HL-60/S4 treated with phorbol 12-myristate 13-acetate at 8.2 ng/mL for 4 days and 3 days (cell line): ENCODE results near the gene C13orf46.

Experiments used
- in situ Hi-C: fragments of 300-500 bp; cut with MboI; formaldehyde crosslinking; loops from 2 replicates; pipeline ENCODE4 v1.15.0; 2022; ENCODE audit warnings: low sequenced_read_pairs

Gene C13orf46

DNA sequence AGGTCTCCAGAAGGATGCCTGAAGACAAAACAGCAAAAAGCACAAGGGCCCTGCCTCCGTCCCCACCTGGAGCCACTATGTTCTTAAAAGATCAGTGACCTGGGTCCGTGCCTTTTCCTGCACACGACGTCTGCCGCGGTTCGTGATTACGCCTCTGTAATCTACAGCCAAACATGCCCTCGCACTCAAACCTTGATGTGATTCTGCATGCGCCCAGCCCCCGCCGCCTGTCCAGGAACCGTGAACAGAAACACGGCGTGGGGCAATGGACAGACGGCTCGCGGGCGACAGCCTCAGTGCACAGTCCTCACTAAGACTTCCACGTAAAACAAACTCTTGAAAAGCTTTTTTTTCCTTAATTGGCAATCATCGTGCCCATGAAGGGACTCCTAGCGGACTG is 15.5 kb downstream of the C13orf46 start:
- in situ Hi-C loops, result no loop called here

DNA sequence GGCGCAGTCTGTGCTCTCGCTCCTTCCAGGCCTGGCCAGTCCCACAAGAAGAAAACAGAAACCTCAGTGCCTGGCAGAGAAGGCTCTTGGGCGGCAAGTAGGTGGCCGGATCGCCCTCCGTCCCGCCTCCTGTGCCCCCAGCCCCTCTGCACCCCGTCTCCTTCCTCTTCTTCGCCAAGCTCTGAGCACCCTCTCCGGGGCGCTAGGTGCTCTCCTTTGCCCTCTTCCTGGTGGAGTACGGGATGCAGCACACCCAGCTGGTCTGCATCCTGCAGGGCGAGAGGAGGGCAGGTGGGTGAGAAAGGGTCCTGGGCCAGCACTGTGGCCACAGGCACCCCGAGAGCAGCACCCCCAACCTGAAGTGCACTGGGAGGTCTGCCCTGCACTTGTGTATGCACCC is 17.3 kb downstream of the C13orf46 start:
- in situ Hi-C loops, result no loop called here

DNA sequence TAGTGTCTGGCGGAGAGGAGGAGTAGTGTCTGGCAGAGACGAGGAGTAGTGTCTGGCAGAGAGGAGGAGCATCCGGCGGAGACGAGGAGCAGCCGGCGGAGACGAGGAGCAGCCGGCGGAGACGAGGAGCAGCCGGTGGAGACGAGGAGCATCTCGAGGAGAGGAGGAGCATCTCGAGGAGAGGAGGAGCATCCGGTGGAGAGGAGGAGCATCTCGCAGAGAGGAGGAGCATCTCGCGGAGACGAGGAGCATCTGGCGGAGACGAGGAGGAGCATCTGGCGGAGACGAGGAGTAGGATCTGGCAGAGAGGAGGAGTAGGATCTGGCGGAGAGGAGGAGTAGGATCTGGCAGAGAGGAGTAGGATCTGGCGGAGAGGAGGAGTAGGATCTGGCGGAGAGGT is 18.2 kb downstream of the C13orf46 start:
- in situ Hi-C loops, result no loop called here

DNA sequence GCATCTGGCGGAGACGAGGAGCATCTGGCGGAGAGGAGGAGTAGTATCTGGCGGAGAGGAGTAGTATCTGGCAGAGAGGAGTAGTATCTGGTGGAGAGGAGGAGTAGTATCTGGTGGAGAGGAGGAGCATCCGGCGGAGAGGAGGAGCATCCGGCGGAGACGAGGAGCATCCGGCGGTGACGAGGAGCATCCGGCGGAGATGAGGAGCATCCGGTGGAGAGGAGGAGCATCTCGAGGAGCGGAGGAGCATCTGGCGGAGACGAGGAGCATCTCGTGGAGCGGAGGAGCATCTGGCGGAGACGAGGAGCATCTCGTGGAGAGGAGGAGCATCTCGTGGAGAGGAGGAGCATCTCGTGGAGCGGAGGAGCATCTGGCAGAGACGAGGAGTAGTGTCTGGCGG is 18.6 kb downstream of the C13orf46 start:
- in situ Hi-C loops, result no loop called here

DNA sequence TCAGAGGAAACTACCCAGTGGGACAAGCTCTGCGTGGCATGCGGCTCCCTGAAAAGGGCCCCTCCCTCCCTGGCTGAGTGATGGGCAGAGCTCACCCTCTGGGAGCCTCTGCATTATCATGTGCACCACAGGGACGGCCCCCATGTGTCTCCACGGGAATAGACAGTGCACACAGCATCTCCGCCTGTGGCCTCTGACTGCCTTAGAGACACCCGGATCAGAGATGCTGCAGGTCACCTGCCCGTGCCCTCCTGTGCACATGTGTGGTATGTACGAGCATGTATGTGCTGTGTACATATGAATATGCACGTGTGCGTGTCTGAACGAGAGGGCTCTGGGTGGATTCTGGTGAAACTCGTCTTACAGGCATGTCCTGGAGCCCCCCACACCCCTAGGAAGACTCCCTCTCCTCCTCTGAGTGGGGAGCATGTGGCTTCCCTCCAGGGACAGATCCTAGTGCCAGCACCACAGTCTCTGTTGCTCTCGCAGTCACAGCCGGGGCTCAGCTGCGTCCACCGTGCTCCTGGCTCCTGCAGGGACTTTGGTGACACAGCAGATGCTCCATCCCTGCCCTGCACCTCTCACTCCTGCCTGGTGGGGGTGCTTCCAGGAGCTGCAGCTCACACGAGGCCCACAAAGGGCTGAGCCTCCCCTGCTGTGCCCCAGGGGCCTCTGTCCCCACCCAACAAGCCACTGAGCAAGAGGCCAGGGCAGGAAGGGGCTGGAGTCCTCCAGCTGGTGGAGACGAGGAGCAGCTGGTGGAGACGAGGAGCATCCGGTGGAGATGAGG is 19.6 kb downstream of the C13orf46 start:
- in situ Hi-C loops, result no loop called here

DNA sequence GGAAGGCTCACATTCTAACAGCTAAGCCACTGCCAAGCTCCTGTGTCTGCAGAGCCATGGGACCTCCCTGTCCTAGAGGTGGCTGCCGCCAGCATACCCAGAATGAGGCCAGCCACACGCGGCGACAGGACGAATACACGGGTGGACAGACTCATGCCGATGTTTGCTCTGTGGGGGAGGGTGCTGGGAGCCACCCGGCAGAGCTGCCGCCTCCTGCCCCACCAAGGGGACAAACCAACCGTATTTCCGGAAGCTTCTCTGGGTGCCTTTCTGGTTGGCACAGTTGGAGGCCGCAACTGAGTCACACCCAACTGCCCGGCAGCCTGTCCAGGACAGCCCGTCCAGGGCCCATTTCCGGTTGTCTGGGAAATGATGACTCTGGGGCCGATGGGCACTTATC is 20.3 kb downstream of the C13orf46 start:
- in situ Hi-C loops, result no loop called here

DNA sequence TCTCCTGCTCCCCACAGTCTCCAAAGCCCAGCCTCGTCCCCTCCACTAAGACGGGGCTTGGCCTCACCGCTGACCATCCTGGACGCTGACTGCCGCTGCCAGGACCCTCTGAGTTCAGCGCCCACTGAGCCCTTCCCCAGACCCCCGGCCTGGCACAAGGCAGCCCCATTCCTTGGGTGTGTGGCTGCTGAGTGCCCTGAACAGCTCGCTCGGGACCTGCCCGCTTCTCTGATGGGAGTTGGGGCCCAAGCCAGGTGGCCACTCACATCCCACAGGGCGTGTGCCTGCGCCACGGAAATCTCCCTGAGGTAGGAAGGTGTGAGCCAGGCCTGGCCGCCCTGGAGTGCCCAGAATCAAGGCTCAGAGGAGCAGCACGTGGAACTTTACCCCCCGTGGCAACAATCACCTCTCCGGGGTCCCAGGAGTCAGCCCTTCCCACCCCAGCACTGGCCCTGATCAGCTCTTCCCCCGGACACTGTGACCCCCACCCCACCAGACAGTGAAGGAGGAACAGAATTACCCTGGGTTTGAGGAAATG is 20.8 kb downstream of the C13orf46 start:
- in situ Hi-C loops, result no loop called here

DNA sequence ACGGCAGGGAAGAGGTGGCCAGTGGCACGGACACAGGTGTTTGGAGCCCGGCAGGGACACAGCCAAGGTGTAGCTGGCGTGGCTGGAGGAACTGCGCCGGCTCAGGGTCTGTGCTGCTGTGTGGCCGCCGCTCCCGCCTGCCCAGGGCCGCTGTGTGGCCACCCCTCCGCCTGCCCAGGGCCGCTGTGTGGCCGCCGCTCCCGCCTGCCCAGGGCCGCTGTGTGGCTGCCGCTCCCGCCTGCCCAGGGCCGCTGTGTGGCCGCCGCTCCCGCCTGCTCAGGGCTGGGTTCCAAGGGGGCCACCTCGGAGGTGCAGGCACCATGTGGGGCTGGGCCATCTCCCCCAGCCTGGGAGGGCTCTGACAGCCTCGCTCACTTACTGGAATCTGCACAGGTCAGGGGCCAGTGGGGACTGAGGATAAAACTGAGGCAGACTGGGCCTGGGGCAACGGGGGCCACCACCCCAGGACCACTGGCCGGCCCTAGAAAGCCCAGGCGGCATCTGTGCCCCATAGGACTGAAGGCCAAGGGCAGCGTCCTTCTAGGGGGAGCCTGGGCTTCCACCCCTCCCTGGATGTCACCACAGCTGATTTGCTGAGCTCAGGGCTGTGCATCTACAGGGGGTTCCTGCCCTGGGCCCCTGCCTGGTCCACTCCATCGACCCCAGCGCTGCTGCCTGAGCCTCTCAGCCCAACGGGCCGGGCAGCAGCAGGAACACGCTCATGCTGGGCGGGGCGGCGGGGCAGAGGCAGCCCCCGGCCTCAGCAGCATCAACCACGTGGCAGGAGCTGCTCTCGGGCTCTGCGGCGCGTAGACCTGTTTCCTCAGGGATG is 21.5 kb downstream of the C13orf46 start:
- in situ Hi-C loops, result no loop called here

DNA sequence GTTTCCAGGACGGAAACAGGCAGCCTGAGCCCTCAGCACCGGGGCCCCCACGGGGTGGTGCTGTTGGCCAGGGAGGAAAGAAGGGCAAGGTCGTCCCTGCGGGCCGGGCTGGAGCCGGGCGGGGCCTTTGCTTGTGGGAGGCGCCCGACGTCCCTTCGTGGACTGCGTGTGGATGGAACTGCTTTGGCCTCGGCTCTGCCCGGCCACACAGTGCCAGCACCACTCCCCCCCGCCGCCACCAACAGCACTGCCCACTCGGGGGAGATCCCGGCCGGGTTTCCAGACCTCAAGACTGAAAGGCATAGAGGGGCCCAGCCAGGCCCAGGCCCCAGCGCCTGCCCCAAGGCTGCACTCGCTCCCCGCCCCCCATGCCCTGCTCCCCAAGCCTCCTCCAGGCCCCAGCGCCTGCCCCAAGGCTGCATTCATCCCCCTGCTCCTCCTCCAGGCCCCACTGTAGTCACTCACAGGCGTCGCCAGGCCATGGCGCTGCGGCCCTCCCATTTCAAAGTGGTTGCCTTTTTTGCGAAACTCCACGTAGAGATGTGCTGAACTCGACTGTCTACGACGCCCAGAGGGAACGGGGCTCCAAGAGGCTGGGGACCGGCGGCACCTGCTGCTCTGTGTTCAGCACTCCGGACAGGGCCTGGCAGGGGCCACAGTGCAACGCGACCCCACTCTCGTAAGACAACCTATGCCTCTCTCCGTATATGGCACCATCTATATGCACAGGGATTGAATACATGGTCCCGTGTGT is 22.5 kb downstream of the C13orf46 start:
- in situ Hi-C loops, result no loop called here

DNA sequence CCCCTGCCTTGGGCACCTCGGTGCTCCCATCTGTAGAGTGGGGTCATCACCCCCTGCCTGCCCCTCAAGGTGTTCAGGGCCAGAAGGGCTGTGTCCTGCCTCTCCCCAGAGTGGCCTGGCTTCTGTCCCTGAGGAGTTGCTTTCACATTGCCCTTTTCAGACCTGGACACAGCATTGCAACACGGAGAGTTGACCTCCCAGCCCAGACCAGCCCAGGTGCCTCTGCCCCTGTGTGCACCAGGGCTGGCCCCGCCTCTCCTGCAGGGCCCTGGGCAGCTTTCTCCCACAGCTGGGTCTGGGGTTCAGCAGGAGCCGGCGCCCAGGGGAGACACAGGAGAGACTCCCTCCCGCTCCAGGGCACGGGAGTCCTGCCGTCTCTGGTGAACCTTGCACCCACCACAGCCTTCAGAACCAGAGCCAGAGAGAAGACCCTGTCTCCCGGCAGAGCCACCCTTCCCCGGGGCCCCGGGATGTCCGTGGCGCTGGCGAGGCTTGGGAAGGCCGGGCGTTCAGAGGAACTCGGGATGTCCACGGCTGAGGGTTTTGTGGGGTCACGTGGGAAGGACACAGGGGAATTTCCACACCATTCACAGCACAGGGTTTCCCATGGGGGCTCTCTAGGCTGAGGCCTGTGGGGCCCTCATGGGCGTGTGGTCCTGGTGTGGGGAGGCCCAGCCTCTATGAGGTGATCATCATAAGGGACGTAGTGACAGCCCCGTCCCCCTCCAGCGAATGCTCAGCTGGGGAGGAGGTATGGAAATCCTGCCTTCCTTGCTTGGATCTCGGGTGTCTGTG is 23.2 kb downstream of the C13orf46 start:
- in situ Hi-C loops, result no loop called here

DNA sequence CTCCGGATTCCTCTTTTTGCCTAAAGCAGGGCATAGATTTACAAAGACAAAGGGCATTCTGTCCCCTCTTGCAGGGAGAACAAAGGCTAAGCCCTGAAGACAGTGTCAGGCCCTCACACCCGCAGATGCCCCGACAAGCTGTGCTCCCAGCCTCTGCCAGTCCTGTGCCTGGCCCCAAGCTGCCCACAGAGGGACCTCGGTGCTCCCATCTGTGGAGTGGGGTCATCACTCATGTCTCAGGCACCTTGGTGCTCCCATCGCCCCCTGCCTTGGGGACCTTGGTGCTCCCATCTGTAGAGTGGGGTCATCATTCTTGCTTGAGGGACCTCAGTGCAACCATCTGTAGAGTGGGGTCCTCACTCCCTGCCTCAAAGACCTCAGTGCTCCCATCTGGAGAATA is 24.3 kb downstream of the C13orf46 start:
- in situ Hi-C loops, result no loop called here

DNA sequence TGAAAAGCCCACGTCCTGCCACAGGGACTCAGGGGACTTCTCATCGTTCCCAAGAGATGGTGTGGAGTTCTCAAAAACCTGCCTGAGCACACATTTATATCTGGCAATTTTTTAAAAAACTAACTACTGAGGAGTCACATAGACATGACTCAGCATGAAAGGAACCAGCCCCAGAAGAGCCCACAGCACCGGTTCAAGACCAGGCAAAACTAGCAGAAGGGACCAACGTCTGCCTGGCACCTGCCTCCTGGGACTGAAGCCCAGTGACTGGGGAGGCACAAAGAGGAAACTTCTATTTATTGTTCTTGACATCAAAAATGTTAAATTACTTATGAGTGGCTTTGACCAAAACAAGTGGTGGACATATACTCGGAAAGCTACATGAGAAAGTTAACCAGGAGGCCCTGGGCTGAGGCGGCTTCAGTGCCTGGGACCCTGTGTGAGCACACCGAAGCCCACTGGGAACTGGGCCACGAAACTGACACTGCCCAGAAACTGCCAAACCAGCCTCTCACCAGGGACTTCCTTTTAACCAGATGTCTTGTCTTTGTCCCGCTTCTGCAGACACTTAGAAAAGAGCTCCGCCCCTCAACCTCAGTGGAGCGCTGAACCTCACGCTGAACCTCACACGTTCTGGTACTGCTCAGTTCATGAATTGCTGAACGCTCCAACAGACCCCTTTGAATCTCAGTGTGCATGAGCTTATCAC is 25.7 kb downstream of the C13orf46 start:
- in situ Hi-C loops, result no loop called here

DNA sequence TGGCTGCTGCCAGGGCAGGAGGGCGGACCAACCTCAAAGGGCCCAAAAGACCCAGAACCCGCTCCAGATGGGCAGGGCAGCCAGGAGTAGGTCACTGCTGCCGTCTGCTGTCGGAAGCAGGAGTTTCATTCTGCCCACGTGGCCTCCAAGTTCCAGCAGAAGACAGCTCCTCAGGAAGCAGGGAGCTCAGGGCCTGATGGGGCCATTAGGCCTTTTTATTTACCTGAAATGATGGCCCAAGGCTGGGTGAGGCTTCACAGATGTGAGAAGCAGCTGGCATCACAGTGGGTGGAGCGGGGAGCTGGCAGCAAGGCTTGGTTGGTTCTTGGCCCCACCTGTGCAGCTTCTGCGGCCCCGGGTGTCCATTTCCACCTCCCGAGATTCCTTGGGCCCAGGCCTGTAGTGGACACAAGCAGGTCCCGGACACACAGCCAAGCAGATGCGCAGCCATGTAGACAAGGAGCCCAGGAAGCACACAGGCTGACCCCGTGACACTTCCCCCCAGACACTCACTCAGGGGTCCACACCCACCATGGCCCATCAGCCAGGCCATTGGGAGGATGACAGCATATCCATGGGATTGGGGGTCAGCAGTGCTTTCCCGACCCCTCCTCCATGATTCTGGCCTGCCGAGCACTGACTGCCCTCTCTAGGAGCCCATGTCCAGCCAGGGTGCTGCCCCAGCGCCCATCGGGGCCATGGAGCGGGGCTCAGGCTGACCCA is 26.4 kb downstream of the C13orf46 start:
- in situ Hi-C loops, result no loop called here

DNA sequence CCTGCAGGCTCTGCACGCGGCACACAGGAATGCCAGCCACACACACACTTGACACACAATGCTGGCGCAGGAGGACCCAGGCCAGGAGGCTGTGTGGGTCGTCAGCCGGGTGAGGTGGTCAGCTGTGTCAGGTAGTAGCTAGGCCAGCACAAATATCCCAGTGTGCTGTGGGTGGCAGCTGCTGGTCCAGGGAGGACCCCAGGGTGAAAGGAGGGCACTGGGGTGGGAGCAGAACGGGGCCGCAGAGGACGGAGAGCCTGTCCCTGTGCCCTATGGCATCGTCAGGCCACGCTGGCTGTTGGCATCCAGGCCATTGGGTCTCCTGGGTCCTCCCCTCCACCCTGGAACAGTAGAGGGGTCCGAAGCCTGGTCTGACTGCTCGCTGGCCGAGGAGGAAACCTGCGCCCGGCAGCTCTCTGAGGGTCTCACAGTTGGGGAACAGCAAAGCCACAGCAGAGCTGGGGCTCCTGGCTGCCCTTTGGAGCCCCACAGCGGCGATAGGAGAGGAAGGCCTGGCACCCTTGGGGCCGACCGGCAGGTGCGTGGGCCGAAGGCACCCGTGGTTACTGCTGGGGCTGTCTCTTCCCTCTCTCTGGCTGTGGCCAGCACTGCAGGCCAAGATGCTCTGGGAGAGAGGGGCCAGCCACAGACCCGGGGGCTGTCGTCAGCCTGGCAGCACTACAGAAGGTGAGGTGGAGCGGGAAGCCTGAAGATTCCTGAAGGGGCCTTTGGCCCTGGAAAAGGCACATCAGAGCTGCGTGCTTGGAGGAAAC is 27.3 kb downstream of the C13orf46 start:
- in situ Hi-C loops, result no loop called here

DNA sequence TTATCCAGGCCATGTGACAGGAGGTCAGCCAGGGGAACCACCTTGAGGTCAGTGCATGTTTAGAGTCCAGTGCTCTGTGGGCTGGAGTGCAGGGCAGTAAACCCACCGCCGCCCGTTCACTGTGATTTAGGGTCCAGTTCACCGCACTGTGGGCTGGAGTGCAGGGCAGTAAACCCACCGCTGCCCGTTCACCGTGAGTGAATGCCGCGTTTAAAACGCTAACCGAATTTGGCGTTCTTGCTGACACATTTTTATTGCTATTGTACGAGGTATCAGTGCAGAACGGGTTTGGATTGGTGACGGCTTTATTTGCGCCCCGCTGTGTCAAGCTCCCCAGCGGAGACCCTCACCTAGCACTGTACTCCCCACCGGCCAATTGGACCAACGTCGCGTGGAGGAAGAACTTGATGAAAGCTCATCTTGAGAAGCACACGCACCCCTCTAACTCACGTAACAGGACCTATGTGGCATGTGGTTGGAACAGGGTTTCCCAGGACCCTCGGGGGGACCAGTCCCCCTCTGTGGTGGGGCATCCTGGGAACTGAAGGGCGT is 27.9 kb downstream of the C13orf46 start:
- in situ Hi-C loops, result no loop called here

DNA sequence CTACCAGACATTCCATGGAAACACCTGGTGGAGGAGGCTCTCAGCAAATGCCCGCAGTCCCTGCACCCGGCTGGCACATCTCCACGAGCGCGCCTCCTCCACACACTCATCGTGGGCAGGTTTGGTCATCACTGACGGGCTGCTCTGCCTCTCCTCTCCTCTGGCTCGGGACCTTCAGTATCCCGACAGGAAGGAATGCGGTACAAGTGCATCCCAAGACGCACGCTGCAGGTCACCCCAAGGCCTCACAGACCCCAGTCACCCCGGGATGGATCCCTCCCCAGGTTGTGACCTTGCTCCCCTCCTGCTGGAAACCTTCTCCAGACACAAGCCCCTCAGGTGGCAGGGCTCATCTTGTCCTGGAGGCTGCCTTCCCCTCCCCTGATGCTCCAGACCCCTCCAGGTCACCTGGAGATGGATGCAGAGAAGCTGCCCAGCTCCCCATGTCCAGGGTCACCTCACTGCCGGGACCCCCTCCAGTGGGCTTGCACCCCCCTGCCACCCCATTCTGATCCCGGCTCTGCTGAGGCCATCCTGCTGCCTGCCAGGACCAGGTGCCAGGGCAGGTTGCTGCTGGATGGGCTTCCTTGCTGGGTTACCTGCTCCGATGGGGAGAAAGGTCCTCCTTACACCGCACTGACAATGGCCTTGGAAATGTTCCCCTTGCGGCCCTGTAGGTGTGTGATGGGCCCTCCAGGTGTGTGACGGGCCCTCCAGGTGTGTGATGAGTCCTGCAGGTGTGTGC is 29.9 kb downstream of the C13orf46 start:
- in situ Hi-C loops, result no loop called here

DNA sequence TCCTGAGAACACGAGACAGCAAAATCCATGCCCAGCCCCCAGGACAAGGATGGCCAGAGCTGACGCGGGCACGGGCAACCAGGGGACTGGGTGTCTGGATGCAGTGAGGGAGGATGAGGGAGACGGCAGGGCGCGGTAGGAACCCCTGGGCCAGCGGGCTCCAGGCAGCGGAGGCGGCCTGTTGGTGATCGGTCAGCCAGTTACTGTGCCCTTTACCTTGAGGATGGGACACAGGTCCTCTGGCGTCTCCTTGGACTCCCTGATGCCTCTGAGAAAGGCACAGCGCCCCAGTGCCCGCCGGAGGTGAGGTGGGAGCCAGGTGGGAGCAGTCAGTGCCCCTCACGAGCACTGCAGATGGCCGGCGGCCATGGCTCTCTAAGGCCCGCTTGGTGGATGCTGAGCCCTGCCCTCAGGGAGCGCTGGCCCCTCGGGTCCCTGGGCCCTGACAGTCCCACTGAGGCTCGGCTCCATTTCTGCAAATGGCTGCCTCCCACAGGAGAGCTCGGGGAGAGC is 31.2 kb downstream of the C13orf46 start:
- in situ Hi-C loops, result no loop called here
